Parathyroid adenoma (tissue), 2 donors: Measurements from ENCODE around the gene WDR43.
"Not testable (repeated sequence)": the region's sequence is repeated elsewhere in the genome, so short reads cannot be mapped to it uniquely, and the experiment has no call there.

Source experiments
- H2AFZ ChIP-seq: fragments of 300-600 bp; sonication (generic); one replicate; pipeline ENCODE4 v1.7.0; 2017; ENCODE audit warnings: antibody characterized with exemption, mild to moderate bottlenecking
- H3K27ac ChIP-seq: fragments of 300-600 bp; sonication (generic); one replicate; pipeline ENCODE4 v1.7.0; 2017
- H3K27me3 ChIP-seq: fragments of 300-600 bp; sonication (generic); one replicate; pipeline ENCODE4 v1.7.0; 2017; ENCODE audit warnings: low read length; ENCODE audit not compliant: control insufficient read depth, insufficient read depth
- H3K36me3 ChIP-seq: fragments of 300-600 bp; sonication (generic); one replicate; pipeline ENCODE4 v1.7.0; 2017; ENCODE audit warnings: low read length; ENCODE audit not compliant: control insufficient read depth, insufficient read depth
- H3K4me1 ChIP-seq: fragments of 300-600 bp; sonication (generic); one replicate; pipeline ENCODE4 v1.7.0; 2017; ENCODE audit warnings: control low read depth
- H3K4me2 ChIP-seq: fragments of 300-600 bp; sonication (generic); one replicate; pipeline ENCODE4 v1.7.0; 2017; ENCODE audit warnings: low read length
- H3K4me3 ChIP-seq: fragments of 300-600 bp; sonication (generic); one replicate; pipeline ENCODE4 v1.7.0; 2017; ENCODE audit warnings: low read depth, low read length
- H3K79me2 ChIP-seq: fragments of 300-600 bp; sonication (generic); one replicate; pipeline ENCODE4 v1.7.0; 2017; ENCODE audit warnings: control low read depth
- H3K9ac ChIP-seq: fragments of 300-600 bp; sonication (generic); one replicate; pipeline ENCODE4 v1.7.0; 2017; ENCODE audit warnings: mild to moderate bottlenecking
- H3K9me3 ChIP-seq: fragments of 300-600 bp; sonication (generic); one replicate; pipeline ENCODE4 v1.7.0; 2017; ENCODE audit warnings: low read length; ENCODE audit not compliant: control insufficient read depth
- TF ChIP-seq, protein P1 (sequence below): fragments of 300-600 bp; sonication (generic); IDR thresholded peaks from one replicate; pipeline ENCODE4 v1.7.0; 2017; ENCODE audit warnings: antibody characterized with exemption, mild to moderate bottlenecking
- donor health status: primary hyperparathyroidism.

WDR43 gene

DNA sequence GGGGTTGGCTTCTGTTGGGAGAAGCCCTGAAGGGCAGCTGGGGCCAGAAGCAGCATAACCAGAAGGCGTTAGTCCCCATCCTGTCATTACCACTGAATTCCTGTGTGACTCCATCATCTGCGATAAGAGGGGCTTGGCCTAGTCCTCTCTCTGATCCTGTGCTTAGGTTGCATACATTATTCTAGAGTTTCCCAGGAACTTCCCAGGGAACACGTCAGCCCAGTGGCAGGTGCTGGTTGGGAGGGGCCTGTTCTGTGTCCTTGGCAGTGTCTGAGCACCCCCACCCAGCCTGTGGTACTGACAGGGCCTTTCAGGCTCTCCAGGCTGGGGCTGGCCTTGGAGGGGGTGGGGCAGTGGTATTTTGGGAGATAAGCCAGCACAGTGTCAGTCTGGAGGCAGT, 82.1 kb downstream of the WDR43 start:
- H2AFZ ChIP-seq: no peak overlapping the region
- H3K9me3 ChIP-seq: no peaks in the 10 kb centered on the region
- H3K27me3 ChIP-seq: no peaks in the 10 kb centered on the region
- H3K4me1 ChIP-seq: no peaks in the 10 kb centered on the region
- H3K4me2 ChIP-seq: no peak overlapping the region
- no peaks in the 10 kb centered on the region for H3K36me3 ChIP-seq
- no peak overlapping the region for H3K9ac ChIP-seq
- H3K4me3 ChIP-seq: no peak overlapping the region
- H3K79me2 ChIP-seq: no peaks in the 10 kb centered on the region
- no peak overlapping the region for H3K27ac ChIP-seq
- TF ChIP-seq, protein P1, sequence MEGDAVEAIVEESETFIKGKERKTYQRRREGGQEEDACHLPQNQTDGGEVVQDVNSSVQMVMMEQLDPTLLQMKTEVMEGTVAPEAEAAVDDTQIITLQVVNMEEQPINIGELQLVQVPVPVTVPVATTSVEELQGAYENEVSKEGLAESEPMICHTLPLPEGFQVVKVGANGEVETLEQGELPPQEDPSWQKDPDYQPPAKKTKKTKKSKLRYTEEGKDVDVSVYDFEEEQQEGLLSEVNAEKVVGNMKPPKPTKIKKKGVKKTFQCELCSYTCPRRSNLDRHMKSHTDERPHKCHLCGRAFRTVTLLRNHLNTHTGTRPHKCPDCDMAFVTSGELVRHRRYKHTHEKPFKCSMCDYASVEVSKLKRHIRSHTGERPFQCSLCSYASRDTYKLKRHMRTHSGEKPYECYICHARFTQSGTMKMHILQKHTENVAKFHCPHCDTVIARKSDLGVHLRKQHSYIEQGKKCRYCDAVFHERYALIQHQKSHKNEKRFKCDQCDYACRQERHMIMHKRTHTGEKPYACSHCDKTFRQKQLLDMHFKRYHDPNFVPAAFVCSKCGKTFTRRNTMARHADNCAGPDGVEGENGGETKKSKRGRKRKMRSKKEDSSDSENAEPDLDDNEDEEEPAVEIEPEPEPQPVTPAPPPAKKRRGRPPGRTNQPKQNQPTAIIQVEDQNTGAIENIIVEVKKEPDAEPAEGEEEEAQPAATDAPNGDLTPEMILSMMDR: no peak

DNA sequence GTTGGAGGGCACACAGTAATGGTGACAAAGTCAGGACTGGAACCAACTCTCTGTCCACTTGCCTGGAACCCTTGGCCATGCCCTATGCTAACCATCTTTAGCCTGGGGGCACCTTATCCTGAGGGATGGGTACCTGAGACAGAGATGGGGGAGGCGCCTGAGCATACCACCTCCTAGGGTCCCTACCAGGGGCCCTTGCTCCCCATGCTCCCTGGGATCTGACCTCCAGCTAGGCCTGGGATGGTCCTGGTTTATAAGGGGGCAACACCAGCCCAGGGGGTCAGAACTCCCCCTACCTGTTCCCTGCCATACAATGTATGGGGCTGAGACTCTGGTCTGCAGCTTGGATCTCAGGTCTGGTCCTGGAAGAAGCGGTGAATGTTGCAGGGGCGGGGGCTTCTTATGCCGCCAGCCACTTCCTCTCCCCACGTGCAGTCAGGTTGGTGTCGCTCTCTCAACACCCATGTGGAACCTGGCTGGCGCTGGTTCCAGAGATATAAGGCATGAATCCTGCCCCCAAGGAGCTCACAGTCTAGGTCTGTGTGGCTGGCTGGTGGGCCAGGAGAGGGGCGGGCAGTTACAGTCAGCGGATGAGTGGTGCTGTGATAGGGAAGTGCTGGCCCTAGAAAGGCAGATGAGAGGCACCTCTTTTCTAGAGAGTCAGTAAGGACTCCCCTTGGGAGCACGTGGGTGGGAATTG, 82.9 kb downstream of the WDR43 start:
- H2AFZ ChIP-seq: no peak overlapping the region
- H3K4me2 ChIP-seq: no peak overlapping the region
- H3K27ac ChIP-seq: no peak overlapping the region
- H3K4me1 ChIP-seq: no peaks in the 10 kb centered on the region
- no peak overlapping the region for H3K9ac ChIP-seq
- H3K27me3 ChIP-seq: no peaks in the 10 kb centered on the region
- H3K79me2 ChIP-seq: no peaks in the 10 kb centered on the region
- H3K36me3 ChIP-seq: no peaks in the 10 kb centered on the region
- no peak overlapping the region for H3K4me3 ChIP-seq
- TF ChIP-seq, protein P1: no peak
- H3K9me3 ChIP-seq: no peaks in the 10 kb centered on the region

DNA sequence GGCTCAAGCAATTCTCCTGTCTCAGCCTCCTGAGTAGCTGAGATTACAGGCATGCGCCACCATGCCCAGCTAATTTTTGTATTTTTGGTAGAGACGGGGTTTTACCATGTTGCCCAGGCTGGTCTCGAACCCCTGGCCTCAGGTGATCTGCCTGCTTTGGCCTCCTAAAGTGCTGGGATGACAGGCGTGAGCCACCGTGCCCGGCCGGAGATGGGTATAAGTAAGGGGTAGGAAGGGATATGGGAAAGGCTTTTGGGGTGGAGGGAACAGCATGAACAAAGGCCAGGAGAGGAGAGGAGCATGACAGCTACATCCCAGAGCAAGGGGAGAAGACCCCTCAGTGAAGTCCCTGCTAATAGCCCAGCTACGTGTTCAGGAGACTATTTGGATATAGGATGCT, 83.5 kb downstream of the WDR43 start:
- H3K79me2 ChIP-seq, H3K27me3 ChIP-seq, H3K9ac ChIP-seq, H3K4me1 ChIP-seq, H3K4me2 ChIP-seq, H2AFZ ChIP-seq, H3K27ac ChIP-seq, H3K9me3 ChIP-seq, H3K36me3 ChIP-seq, H3K4me3 ChIP-seq: not testable (repeated sequence)

DNA sequence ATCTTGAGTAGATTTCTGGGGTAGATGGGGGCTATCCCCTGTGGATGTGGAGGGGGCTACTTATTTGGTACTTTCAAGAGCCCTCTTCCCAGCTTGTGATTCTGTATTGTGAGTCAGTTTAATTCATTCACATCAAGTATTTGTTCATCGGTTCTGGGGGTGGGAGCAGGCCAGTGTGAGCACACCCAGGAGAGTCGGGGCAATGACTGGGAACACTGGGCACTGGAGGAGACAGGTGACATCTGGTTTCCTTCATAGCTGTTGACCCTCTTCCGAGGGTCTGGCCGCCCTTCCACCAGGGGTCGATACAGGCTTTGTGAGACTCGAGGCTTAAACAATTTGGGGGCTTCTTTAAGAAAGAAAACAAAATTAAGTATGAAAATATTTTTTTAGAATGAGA, 84.1 kb downstream of the WDR43 start:
- Histone ChIP-seq H3K4me3 (no peak overlapping the region), H3K27me3 (no peaks in the 10 kb centered on the region), H3K9ac (no peak overlapping the region), H3K27ac (no peak overlapping the region), H3K36me3 (no peaks in the 10 kb centered on the region), H3K9me3 (no peaks in the 10 kb centered on the region), H2AFZ (no peak overlapping the region), H3K79me2 (no peaks in the 10 kb centered on the region), H3K4me1 (no peaks in the 10 kb centered on the region), H3K4me2 (no peak overlapping the region)
- TF ChIP-seq, protein P1: no peak

DNA sequence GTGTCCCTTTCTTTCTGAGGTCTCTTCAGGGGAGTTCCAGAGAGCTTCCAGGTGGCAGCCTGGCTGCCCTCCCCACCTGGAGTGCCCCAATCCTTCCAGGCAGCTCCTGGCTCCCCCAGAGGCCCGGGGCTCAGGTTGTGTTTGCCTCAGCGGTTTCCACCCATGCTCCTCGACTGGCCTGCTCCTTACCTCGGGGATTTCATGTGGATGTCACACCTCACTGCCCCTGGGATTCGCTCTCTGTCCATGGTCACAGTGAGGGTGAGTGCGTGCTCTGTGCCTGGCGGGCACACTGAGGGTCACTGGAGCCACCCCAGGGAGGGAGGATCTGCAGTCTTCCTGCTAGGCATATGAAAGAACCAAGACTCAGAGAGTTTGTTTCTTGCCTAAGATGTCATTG, 84.6 kb downstream of the WDR43 start:
- TF ChIP-seq, protein P1: no peak
- H3K4me1 ChIP-seq: no peaks in the 10 kb centered on the region
- no peaks in the 10 kb centered on the region for H3K9me3 ChIP-seq
- no peak overlapping the region for H3K9ac ChIP-seq
- no peak overlapping the region for H2AFZ ChIP-seq
- H3K27ac ChIP-seq: no peak overlapping the region
- H3K36me3 ChIP-seq: no peaks in the 10 kb centered on the region
- no peak overlapping the region for H3K4me2 ChIP-seq
- H3K27me3 ChIP-seq: no peaks in the 10 kb centered on the region
- no peak overlapping the region for H3K4me3 ChIP-seq
- no peaks in the 10 kb centered on the region for H3K79me2 ChIP-seq
